OCI-LY7 (cell line): ENCODE data around the gene GATA5. TPM values are rescaled to one million over a fixed set of nuclear protein-coding genes. Genes with fewer than 3 reads are reported as not detected.

Experiments used
- BruUV-seq: library from RNA; stranded (reverse); fragments of 400-500 nt; replicated peaks from 2 replicates; lab custom pipeline; 2021; lab: Mats Ljungman, UMichigan
- CTCF ChIA-PET: fragments of 300-600 bp; sonication (Branson Sonifier 250); formaldehyde crosslinking; loops from one replicate; lab custom pipeline; 2022; ENCODE audit warnings: antibody characterized with exemption; ENCODE audit not compliant: unreplicated experiment; lab: Charles Lee
- POLR2A ChIA-PET: fragments of 300-600 bp; sonication (Branson Sonifier 250); formaldehyde crosslinking; loops from one replicate; lab custom pipeline; 2022; ENCODE audit warnings: antibody characterized with exemption; lab: Charles Lee
- DNase-seq: peaks from one replicate; pipeline ENCODE4 v3.0.0-alpha.2; 2015; ENCODE audit warnings: low spot score
- H2AFZ ChIP-seq: fragments of 200-600 bp; sonication (generic), shearing (Covaris generic); 2 replicates; pipeline ENCODE4 v1.6.1; 2014; ENCODE audit warnings: mild to moderate bottlenecking, antibody characterized with exemption, low read length, moderate library complexity
- H3K27ac ChIP-seq: fragments of 200-600 bp; sonication (generic); 2 replicates; pipeline ENCODE4 v1.5.1; 2014; ENCODE audit warnings: mixed run types, low read depth, mild to moderate bottlenecking, moderate library complexity, low read length, inconsistent platforms; ENCODE audit not compliant: poor library complexity, severe bottlenecking
- H3K36me3 ChIP-seq: fragments of 200-600 bp; sonication (generic); 2 replicates; pipeline ENCODE4 v1.6.1; 2014; ENCODE audit warnings: mild to moderate bottlenecking, antibody characterized with exemption, low read length, moderate library complexity, mixed read lengths; ENCODE audit not compliant: insufficient read depth
- H3K4me1 ChIP-seq: fragments of 200-600 bp; sonication (generic); 2 replicates; pipeline ENCODE4 v1.5.1; 2014; ENCODE audit warnings: mild to moderate bottlenecking, low read length; ENCODE audit not compliant: insufficient read depth, poor library complexity, severe bottlenecking
- H3K4me2 ChIP-seq: fragments of 200-600 bp; sonication (generic); 2 replicates; pipeline ENCODE4 v1.6.1; 2014; ENCODE audit warnings: mild to moderate bottlenecking, low read length
- H3K4me3 ChIP-seq: fragments of 200-600 bp; sonication (generic); 2 replicates; pipeline ENCODE4 v1.5.1; 2014; ENCODE audit warnings: mild to moderate bottlenecking, low read depth, low read length; ENCODE audit not compliant: poor library complexity, severe bottlenecking
- H3K79me2 ChIP-seq: fragments of 200-600 bp; sonication (generic); 2 replicates; pipeline ENCODE4 v1.6.1; 2016; ENCODE audit warnings: low read depth, mild to moderate bottlenecking, low read length, moderate library complexity, mixed read lengths; ENCODE audit not compliant: insufficient read depth
- H3K9me2 ChIP-seq: fragments of 200-600 bp; sonication (generic); 2 replicates; pipeline ENCODE4 v1.6.1; 2016; ENCODE audit warnings: mild to moderate bottlenecking, low read length, mixed read lengths; ENCODE audit not compliant: insufficient read depth
- H3K9me3 ChIP-seq: fragments of 200-600 bp; sonication (generic); 2 replicates; pipeline ENCODE4 v1.6.1; 2014; ENCODE audit warnings: mild to moderate bottlenecking, mixed run types, low read length, mixed read lengths
- H4K20me1 ChIP-seq: fragments of 200-600 bp; sonication (generic); 2 replicates; pipeline ENCODE4 v1.6.1; 2014; ENCODE audit warnings: mild to moderate bottlenecking, antibody characterized with exemption, low read length, moderate library complexity, mixed read lengths; ENCODE audit not compliant: insufficient read depth
- EZH2phosphoT487 ChIP-seq: fragments of 200-600 bp; sonication (generic); IDR thresholded peaks from 2 replicates; pipeline ENCODE4 v1.6.1; 2018; ENCODE audit warnings: low read depth, borderline replicate concordance, mild to moderate bottlenecking, mixed run types, antibody characterized with exemption, low read length, moderate library complexity, mixed read lengths
- intact Hi-C: fragments of 100-400 bp; cut with micrococcal nuclease; formaldehyde crosslinking; loops from one replicate; pipeline ENCODE4 v1.10.0; 2022; ENCODE audit not compliant: unreplicated experiment
- total RNA-seq, 2 experiments: library from RNA; depleted of rRNA in 1 of 2; stranded (reverse); fragments of >200 nt in 1 of 2; shearing (Covaris generic) in 1 of 2; gene quantifications; 2 replicates each; pipeline ENCODE4 v1.2.3, GENCODE V29; 2014 to 2022
- TF ChIP-seq, protein P1 (sequence below): fragments of 200-600 bp; sonication (generic); conservative IDR thresholded peaks from 2 replicates; pipeline ENCODE4 v1.5.1; 2014; ENCODE audit warnings: mild to moderate bottlenecking, antibody characterized with exemption, low read length, moderate library complexity, mixed read lengths

GATA5 gene
- total RNA-seq, 2 experiments from 2014 or later = not detected

DNA sequence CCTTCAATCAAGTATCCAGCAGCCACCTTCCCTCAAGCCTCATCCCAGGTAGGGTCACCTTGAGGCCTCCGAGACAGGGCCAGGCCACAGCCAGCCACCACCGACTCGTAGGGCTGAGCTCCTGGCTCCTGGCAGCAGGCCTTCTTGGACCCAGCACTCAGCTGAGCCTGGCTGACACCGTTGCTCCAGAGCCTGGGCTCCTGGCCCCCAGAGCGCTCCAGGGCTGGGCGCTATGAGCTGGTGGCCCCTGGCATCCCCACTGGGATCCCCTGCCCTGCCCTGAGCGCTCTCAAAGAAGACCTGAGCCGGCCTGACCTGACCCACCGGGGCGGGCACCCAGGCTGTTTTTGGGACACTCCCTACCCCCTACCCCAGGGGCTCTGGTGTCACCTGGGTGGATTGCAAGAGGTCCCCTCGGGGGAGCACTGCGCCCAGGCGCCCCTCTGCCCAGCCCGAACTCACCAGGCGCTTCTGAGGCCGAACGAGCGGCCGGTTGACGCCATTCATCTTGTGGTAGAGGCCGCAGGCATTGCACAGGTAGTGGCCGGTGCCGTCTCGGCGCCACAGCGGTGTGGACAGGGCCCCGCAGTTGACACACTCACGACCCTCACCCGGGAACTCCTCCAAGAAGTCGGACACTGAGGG lies 2.7 kb downstream of the GATA5 start:
- H4K20me1 ChIP-seq = no peaks in the 10 kb centered on the region
- H3K27ac ChIP-seq = no peak overlapping the region
- no peak for DNase-seq
- no peak overlapping the region for H2AFZ ChIP-seq
- no peaks in the 10 kb centered on the region for H3K79me2 ChIP-seq
- H3K4me1 ChIP-seq = no peaks in the 10 kb centered on the region
- H3K9me3 ChIP-seq = no peaks in the 10 kb centered on the region
- no peak overlapping the region for H3K4me3 ChIP-seq
- POLR2A ChIA-PET = no interaction called here
- H3K36me3 ChIP-seq = no peaks in the 10 kb centered on the region
- no peak overlapping the region for H3K4me2 ChIP-seq
- TF ChIP-seq EZH2phosphoT487 = no peak
- TF ChIP-seq, protein P1, sequence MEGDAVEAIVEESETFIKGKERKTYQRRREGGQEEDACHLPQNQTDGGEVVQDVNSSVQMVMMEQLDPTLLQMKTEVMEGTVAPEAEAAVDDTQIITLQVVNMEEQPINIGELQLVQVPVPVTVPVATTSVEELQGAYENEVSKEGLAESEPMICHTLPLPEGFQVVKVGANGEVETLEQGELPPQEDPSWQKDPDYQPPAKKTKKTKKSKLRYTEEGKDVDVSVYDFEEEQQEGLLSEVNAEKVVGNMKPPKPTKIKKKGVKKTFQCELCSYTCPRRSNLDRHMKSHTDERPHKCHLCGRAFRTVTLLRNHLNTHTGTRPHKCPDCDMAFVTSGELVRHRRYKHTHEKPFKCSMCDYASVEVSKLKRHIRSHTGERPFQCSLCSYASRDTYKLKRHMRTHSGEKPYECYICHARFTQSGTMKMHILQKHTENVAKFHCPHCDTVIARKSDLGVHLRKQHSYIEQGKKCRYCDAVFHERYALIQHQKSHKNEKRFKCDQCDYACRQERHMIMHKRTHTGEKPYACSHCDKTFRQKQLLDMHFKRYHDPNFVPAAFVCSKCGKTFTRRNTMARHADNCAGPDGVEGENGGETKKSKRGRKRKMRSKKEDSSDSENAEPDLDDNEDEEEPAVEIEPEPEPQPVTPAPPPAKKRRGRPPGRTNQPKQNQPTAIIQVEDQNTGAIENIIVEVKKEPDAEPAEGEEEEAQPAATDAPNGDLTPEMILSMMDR = no peak
- CTCF ChIA-PET = no interaction called here
- intact Hi-C loops = no loop called here
- no TSS peak for BruUV-seq
- no peaks in the 10 kb centered on the region for H3K9me2 ChIP-seq

DNA sequence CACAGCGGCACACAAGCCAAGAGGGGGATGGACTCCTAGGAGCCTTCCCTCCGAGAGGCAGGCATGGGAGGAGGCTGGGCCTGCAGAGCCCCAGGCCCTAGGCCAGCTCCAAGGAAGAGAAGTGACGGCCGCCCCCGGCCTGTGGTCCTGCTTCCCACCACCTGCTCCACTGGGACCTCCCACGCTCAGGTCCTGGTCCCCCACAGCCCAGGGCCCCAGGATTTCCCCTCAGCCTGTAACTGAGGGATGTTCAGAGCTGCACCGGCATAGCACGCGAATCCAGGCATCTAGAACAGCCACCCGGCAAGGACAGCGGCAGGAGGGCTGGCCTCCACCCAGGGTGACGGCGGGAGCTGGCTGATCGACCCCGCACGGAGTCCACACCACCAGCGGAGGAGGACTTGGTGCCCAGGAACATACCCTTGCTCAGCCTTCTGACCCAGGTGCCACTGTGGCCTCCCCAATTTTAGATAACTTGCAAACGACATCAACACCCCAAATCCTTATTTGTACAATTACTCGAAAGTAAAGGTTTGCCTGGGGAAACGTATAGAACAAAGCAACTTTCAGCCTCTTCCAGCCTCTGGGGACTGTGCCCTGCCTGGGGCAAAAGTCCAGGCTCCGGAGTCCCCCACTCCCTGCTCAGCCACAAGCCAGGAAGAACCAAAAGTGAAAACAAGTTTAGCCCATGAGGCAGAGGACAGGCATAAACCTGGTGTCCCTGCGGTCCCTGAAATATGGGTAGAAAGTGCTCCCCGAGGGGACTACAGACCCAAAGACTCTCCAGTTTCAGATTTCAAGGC lies 3.5 kb downstream of the GATA5 start:
- ChIA-PET POLR2A (no interaction called here), CTCF (no interaction called here)
- BruUV-seq = no TSS peak
- H3K4me3 ChIP-seq = no peak overlapping the region
- H4K20me1 ChIP-seq = no peaks in the 10 kb centered on the region
- TF ChIP-seq EZH2phosphoT487 = no peak
- TF ChIP-seq, protein P1 = no peak
- no peaks in the 10 kb centered on the region for H3K79me2 ChIP-seq
- no peak overlapping the region for H3K27ac ChIP-seq
- H2AFZ ChIP-seq = no peak overlapping the region
- no peaks in the 10 kb centered on the region for H3K4me1 ChIP-seq
- H3K9me3 ChIP-seq = no peaks in the 10 kb centered on the region
- intact Hi-C loops = no loop called here
- H3K4me2 ChIP-seq = no peak overlapping the region
- no peaks in the 10 kb centered on the region for H3K36me3 ChIP-seq
- H3K9me2 ChIP-seq = no peaks in the 10 kb centered on the region
- no peak for DNase-seq

DNA sequence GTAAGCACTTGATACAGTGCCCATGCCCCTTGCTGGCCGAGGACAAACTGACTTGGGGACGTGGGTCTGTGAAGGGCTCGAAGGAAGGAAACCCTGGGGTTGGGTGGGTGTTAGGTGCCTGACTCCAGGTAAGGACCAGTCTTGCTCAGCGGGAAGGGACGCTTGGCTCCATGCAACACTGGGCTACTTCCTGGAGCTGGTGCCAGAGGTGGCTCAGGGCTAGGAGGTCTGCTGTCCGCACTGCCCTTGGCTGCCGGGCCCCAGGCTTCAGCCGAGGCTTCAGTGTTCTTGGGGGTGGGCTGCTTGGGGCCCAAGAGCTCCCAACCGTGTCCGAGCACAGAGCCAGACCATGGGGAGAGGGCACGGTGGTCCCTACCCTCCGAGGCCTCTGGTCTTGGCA lies 5.3 kb downstream of the GATA5 start:
- Histone ChIP-seq H3K79me2 (no peaks in the 10 kb centered on the region), H3K4me1 (no peaks in the 10 kb centered on the region), H3K4me3 (no peak overlapping the region), H4K20me1 (no peaks in the 10 kb centered on the region), H3K27ac (no peak overlapping the region), H2AFZ (no peak overlapping the region), H3K4me2 (no peak overlapping the region), H3K36me3 (no peaks in the 10 kb centered on the region), H3K9me3 (no peaks in the 10 kb centered on the region), H3K9me2 (no peaks in the 10 kb centered on the region)
- no peak for DNase-seq
- no TSS peak for BruUV-seq
- intact Hi-C loops = no loop called here
- ChIA-PET CTCF (no interaction called here), POLR2A (no interaction called here)
- TF ChIP-seq EZH2phosphoT487 = no peak
- TF ChIP-seq, protein P1 = no peak
